NCI-H2029 treated with DMSO at 0.1 percent for 48 hours (cell line): ENCODE data around the gene PLEKHA8.
"Not testable (repeated sequence)": the region's sequence is repeated elsewhere in the genome, so short reads cannot be mapped to it uniquely, and the experiment has no call there.

Source experiments
- DNase-seq: peaks from one replicate; lab custom pipeline; 2025; lab: John Stamatoyannopoulos, UW

Gene PLEKHA8

GRCh38 chr7:30023524-30023923 is 4.7 kb upstream of the PLEKHA8 start:
- no peak for DNase-seq

- DNase-seq, result peak; percentile 89
These were observed 1.8 kb upstream of the PLEKHA8 start, which contains the start of gene FKBP14 for GRCh38 chr7:30026229-30027064. TSS of gene FKBP14 (minus strand) at chr7:30026702. CDS start at chr7:30026508, 194 bp downstream.

GRCh38 chr7:30027065-30027456 is 1.2 kb upstream of the PLEKHA8 start:
- DNase-seq, result no peak

GRCh38 chr7:30027740-30028215 is 434 bp upstream of the PLEKHA8 start:
- DNase-seq, result peak; percentile 56

GRCh38 chr7:30028749-30029635 is 780 bp downstream of the PLEKHA8 start:
- no peak for DNase-seq

GRCh38 chr7:30029696-30030095 is 1.5 kb downstream of the PLEKHA8 start:
- no peak for DNase-seq

- no peak for DNase-seq
These were observed 4.3 kb downstream of the PLEKHA8 start for GRCh38 chr7:30032310-30033125.

GRCh38 chr7:30034501-30034900 is 6.3 kb downstream of the PLEKHA8 start:
- DNase-seq, result no peak

- DNase-seq, result no peak
These were observed 8.0 kb downstream of the PLEKHA8 start for GRCh38 chr7:30036220-30036619.

GRCh38 chr7:30038196-30038980 is 10.2 kb downstream of the PLEKHA8 start:
- no peak for DNase-seq

GRCh38 chr7:30040938-30041337 is 12.7 kb downstream of the PLEKHA8 start:
- DNase-seq, result no peak

GRCh38 chr7:30041526-30042269 is 13.5 kb downstream of the PLEKHA8 start:
- DNase-seq, result no peak

GRCh38 chr7:30046127-30046770 is 18.0 kb downstream of the PLEKHA8 start:
- DNase-seq, result no peak

GRCh38 chr7:30047124-30047523 is 18.9 kb downstream of the PLEKHA8 start:
- peak; percentile 10 for DNase-seq

- no peak for DNase-seq
These were observed 20.4 kb downstream of the PLEKHA8 start for GRCh38 chr7:30048582-30048981.

GRCh38 chr7:30049173-30049572 is 21.0 kb downstream of the PLEKHA8 start:
- no peak for DNase-seq

- no peak for DNase-seq
These were observed 24.9 kb downstream of the PLEKHA8 start for GRCh38 chr7:30053068-30053467.

GRCh38 chr7:30057741-30058140 is 29.5 kb downstream of the PLEKHA8 start:
- no peak for DNase-seq

- DNase-seq, result not testable (repeated sequence)
These were observed 33.6 kb downstream of the PLEKHA8 start for GRCh38 chr7:30061786-30062185.

- peak; percentile 21 for DNase-seq
These were observed 34.4 kb downstream of the PLEKHA8 start for GRCh38 chr7:30062587-30062986.
